Astrocyte of the hippocampus (primary cell): ENCODE data around the gene DLST.
A peak's percentile ranks its signal among the peaks of the same experiment; 100 is the strongest.

Experiments
- DNase-seq: peaks from one replicate; pipeline ENCODE4 v3.0.0; 2011; ENCODE audit warnings: low read depth, low spot score

Gene DLST

GRCh38 chr14:74881431-74882102 is at the start of gene DLST:
Gene DLST, plus strand, starts transcription at chr14:74881916. Its CDS starts 38 bp downstream, at chr14:74881954.
- peak; percentile 96 for DNase-seq

DNA sequence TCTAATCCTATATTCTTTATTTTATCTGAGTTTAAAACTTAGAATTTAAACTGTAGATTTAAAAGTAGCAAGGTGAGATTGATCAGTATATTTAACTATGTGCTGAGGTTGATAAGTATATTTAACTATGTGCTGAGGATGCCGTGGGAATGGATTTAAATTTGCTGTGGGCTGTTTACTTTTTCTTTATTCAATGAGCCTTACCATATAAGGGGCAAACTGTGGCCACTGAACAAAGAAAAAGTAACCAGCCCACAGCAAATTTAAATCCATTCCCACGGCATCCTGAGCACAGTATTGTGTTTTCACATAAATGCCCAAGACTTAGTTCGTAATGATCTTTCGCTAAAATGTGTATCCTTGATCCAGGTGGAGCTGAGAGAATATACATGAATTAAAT is 48.9 kb upstream of the DLST start:
- DNase-seq = no peak

DNA sequence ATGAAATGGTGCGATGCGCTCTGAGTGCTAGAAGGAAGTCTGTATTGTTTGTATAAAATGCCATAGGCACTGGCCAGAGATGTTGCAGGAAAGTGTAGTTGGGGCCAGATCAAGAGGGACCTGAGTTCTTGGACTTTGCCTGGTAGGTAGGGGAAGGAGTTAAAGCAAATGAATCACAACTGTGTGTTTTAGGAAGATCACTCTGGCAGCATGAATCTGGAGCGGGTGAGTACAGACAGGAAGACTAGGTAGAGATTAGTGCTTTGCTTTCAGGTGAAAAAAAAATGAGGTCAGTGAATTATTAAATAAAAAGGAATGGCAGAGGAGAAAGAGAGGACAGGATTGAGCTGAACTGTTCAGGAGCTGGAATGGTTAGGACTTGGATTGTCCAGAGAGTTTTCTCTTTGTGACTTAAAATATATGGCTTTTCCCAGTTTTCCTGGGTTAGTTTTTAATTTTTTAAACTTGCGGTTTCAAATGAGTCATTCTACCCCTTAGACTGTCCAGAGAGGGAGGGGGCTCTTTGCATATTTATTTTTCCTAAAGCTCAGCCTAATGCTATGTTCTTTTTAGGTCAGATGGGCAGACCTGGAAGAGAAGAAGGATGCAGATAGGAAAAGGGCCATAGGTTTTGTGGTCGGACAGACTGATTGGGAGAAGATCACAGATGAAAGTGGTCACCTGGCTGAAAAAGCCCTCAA is 46.9 kb upstream of the DLST start:
- DNase-seq = peak; percentile 45

- DNase-seq = no peak
These were observed 46.0 kb upstream of the DLST start for GRCh38 chr14:74835645-74836250.

DNA sequence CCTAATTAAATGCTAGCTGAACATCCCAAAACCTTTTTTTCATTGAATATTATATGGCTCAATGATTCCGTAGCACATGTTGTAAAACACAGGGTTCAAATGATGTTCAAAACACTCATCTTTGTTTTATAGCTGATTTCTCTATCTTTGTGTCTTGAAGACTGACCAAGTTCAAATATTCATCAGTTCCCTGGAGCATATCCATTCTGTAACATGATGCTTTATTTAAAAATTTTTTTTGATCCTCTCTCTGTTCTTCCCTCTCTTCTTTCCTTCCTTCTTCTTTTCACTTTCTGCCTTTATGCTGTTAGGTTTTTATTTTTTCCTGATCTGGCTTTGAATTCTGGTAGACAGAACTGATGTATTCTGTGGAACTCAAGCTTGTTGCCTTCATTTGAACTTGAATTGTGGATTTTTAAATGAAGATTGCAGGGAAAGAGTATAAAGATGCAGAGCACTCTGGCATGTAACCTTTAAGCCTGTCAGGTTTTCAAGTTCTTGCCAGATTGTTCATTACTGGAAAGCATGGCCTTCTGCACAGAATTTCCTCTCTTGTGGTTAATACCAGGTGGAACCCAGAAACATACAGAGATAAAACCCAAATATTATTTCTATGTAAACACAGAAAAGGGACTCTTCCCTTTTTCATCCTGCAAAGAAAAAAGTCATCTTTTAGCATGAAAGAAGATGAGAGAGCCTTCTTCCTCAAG is 45.3 kb upstream of the DLST start:
- DNase-seq = peak; percentile 12

- DNase-seq = no peak
These were observed 43.5 kb upstream of the DLST start for GRCh38 chr14:74838166-74838565.

- DNase-seq = no peak
These were observed 41.1 kb upstream of the DLST start for GRCh38 chr14:74840603-74841030.

GRCh38 chr14:74841230-74842207 is 40.2 kb upstream of the DLST start:
- DNase-seq = no peak

DNA sequence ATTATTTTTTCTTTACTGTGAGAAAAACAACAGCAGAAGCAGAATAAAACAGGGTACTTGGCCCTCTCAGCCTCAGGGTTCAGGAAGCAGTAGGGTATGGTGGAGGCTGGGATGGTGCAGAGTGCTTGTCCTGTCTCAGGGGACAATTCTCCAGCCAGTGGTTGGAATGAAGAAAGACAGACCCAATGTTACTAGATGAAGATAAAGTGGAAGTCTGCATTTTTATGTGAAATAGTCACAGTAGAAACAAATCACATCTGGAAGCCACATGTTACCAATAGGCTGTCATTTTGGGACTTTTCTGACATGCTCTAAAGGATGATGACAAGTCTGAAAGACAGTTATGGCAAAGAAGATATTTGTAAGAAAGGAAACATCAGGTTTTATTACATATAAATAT is 38.1 kb upstream of the DLST start:
- DNase-seq = no peak

GRCh38 chr14:74846168-74846567 is 35.5 kb upstream of the DLST start:
- DNase-seq = no peak

DNA sequence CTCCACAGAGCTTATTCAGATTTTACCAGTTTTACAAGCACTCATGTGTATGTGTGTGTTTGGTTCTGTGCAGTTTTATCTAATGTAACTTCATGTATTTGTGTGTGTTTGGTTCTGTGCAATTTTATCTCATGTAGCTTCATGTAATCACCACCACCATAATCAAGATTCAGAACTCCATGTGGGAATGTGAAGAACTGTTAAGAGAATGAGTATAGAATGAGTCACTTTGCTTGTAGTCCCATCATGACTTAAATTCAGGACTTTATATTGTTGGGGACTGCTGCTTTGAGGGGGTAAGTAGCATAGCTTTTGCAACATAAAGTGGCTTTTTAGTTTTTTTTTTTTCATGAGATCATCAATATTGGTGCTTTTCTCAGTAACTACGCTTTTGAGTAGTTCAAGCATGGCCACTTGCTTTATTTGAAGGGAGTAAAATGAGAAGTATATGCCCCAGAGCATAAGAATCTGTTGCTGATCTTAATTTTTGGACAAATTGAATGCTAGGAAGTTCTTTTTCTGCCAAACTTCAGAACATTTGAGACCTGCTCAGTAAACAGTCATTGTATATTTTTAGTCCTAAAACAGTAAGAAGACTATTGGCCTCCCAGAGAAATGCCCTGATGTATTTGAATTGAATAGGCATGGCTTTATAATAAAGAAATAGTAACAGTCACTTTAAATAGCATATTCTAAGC is 34.6 kb upstream of the DLST start:
- DNase-seq = peak; percentile 40

DNA sequence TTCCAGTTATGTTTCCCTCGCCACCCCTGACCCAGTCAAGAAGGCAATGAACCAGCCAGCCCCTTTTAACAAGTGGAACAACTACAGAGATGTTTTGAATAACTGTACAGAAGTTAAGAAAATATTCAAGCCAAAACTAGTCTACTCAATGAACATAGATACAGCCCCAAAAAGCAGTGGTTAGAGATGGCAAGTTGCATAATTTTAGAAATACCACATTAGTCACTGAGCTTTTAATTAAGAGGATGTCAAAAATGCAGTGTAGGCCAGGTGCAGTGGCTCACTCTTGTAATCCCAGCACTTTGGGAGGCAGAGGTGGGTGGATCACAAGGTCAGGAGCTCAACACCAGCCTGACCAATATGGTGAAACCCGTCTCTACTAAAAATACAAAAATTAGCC is 32.9 kb upstream of the DLST start:
- no peak for DNase-seq

- peak; percentile 56 for DNase-seq
These were observed 28.7 kb upstream of the DLST start for GRCh38 chr14:74852922-74853530.

- DNase-seq = no peak
These were observed 28.1 kb upstream of the DLST start for GRCh38 chr14:74853581-74853980.

DNA sequence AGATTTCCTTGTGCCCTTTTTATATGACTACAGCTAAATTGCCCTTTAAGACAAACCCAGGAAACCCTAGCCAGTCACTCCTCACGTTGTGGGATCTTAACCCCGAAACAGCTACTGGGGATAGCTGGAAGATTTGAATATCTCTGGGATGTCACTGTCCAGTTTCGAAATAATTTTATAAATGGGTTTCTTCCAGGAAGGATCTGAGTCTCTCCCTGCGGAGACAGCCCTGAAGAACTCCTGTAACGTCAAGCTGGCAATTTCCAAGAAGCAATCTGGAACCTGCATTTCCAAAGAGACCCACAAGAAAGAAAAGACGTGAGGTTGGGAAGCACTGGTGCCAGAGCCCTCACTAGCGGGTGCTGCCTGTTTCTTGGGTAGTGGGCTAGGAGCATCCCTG is 26.7 kb upstream of the DLST start:
- DNase-seq = no peak

DNA sequence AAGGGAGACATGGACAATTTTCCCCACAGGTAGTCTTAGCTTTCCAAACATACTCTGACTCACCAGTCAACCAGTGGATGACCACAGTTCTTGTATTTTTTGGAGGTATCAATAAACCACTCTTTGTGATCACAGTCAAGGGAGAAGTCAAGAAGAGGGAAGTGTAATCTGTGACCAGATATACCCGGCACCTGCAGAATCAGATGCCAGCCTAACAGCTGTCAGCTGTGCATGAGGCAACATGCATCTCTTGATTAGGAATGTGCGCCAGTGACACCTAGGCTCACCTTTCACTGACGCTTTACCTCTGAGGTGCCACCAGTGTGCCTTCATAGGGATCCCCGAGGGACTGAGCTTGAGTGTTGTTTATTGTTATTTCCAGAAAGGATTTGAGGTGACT is 25.8 kb upstream of the DLST start:
- DNase-seq = no peak

DNA sequence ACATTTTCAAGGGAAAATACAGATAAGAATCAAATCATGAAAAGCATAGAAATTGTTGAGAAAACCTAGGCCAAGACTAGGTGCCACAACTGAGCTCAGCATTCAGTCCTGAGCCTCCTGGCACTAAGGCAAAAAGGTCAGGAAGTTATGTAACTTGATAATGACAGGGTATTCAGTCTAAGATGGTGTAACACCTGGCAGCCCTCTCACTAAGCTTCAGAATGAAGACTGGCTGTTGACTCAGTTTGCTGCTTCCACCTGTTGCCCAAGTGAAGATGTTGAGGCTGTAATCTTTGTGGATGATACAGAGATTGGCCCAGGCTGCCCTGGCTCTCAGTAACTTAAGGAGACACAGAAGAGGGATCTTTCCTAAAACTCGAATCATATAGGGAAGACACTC is 25.4 kb upstream of the DLST start:
- DNase-seq = no peak

- DNase-seq = peak; percentile 25
These were observed 23.7 kb upstream of the DLST start for GRCh38 chr14:74858022-74858421.

DNA sequence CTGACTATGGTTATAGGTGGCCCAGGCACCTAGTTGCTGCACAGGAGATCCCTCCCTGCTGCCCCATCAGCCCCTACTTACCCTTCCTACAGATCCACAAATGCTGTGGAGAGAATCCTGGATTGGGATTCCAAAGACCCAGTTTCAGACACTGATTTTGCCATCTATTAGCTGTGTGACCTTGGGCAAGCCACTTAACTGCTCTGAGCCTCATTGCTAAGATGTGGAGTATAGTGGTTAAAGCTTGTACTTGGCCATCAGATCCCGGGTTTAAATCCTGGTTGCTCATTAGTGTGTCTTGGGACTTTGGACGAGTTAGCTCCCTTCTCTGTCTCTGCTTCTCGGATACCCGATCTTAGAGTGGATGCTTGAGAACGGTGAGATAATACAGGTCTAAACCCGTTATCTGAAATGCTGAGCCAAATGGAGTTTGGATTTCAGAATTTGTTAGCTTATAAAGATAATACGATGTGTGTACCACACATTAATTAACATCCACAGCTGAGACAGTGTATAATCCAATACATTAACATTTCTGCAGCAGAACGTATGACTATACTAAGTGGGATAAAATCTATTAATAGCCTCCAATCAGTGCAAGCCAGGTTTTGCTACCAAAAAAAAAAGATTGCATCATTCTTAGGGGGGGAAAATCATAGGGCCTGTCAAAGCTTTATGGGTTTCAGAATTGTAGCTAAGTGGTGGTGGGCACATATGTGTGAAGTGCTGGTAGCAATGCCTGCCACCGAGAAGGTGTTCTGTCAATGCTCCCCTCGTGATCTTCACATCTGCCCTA is 21.8 kb upstream of the DLST start:
- no peak for DNase-seq
